T-helper 22 cell (primary cell): ENCODE data around the gene ANGPTL3.
"Not testable (repeated sequence)": the region's sequence is repeated elsewhere in the genome, so short reads cannot be mapped to it uniquely, and the experiment has no call there.

Experiments used
- DNase-seq: peaks from one replicate; pipeline ENCODE4 v3.0.0-alpha.2; 2020; ENCODE audit warnings: low read depth

Gene ANGPTL3

GRCh38 chr1:62597281-62597680, at the start of gene ANGPTL3:
Gene ANGPTL3 (plus strand): TSS chr1:62597520. CDS start chr1:62597567, 47 bp downstream.
- no peak for DNase-seq

- no peak for DNase-seq
Measured at GRCh38 chr1:62561306-62561705, 36.0 kb upstream of the ANGPTL3 start.

GRCh38 chr1:62567182-62567581, 30.1 kb upstream of the ANGPTL3 start:
- DNase-seq = not testable (repeated sequence)

- not testable (repeated sequence) for DNase-seq
Measured at GRCh38 chr1:62567926-62568325, 29.4 kb upstream of the ANGPTL3 start.

- not testable (repeated sequence) for DNase-seq
Measured at GRCh38 chr1:62571517-62571916, 25.8 kb upstream of the ANGPTL3 start.

GRCh38 chr1:62572476-62572875, 24.8 kb upstream of the ANGPTL3 start:
- no peak for DNase-seq

GRCh38 chr1:62573675-62574074, 23.6 kb upstream of the ANGPTL3 start:
- DNase-seq = no peak

GRCh38 chr1:62585469-62586155, 11.7 kb upstream of the ANGPTL3 start:
- no peak for DNase-seq

GRCh38 chr1:62588000-62588399, 9.3 kb upstream of the ANGPTL3 start:
- no peak for DNase-seq

GRCh38 chr1:62589321-62589720, 8.0 kb upstream of the ANGPTL3 start:
- DNase-seq = no peak

GRCh38 chr1:62590255-62590969, 6.9 kb upstream of the ANGPTL3 start:
- no peak for DNase-seq

GRCh38 chr1:62590970-62591368, 6.4 kb upstream of the ANGPTL3 start:
- DNase-seq = no peak

- DNase-seq = no peak
Measured at GRCh38 chr1:62593825-62594394, 3.4 kb upstream of the ANGPTL3 start.

- DNase-seq = no peak
Measured at GRCh38 chr1:62595647-62596046, 1.7 kb upstream of the ANGPTL3 start.

- DNase-seq = no peak
Measured at GRCh38 chr1:62599044-62599443, 1.7 kb downstream of the ANGPTL3 start.

GRCh38 chr1:62601457-62601856, 4.1 kb downstream of the ANGPTL3 start:
- no peak for DNase-seq

- DNase-seq = no peak
Measured at GRCh38 chr1:62608905-62609304, 11.6 kb downstream of the ANGPTL3 start.

GRCh38 chr1:62610588-62610987, 13.3 kb downstream of the ANGPTL3 start:
- DNase-seq = not testable (repeated sequence)

- DNase-seq = no peak
Measured at GRCh38 chr1:62612770-62613169, 15.4 kb downstream of the ANGPTL3 start.

GRCh38 chr1:62613325-62613727, 16.0 kb downstream of the ANGPTL3 start:
- DNase-seq = no peak

GRCh38 chr1:62613890-62614289, 16.6 kb downstream of the ANGPTL3 start:
- no peak for DNase-seq

- DNase-seq = no peak
Measured at GRCh38 chr1:62621907-62622306, 24.6 kb downstream of the ANGPTL3 start.

GRCh38 chr1:62625415-62625814, 28.1 kb downstream of the ANGPTL3 start:
- no peak for DNase-seq
